WTC11 (cell line): ENCODE measurements around the gene CNTNAP2. TPM values are rescaled to one million over a fixed set of nuclear protein-coding genes. Genes with fewer than 3 reads are reported as not detected.

Experiments used
- ATAC-seq: fragments of 200-7000 bp; cut with Tn5 transposase; 2 replicates; pipeline ENCODE4 v1.10.0; 2021; ENCODE audit warnings: mild to moderate bottlenecking, moderate library complexity
- CTCF ChIA-PET: fragments of 300-600 bp; sonication (Branson Sonifier 250); formaldehyde crosslinking; loops from one replicate; lab custom pipeline; 2021; ENCODE audit warnings: antibody characterized with exemption; lab: Charles Lee
- POLR2A ChIA-PET: fragments of 350-600 bp; sonication (Branson Sonifier 250); formaldehyde crosslinking; loops from one replicate; lab custom pipeline; 2021; ENCODE audit warnings: antibody characterized with exemption; lab: Charles Lee
- DNase-seq: peaks from one replicate; pipeline ENCODE4 v3.0.0; 2021; ENCODE audit warnings: low spot score
- H3K27ac Mint-ChIP-seq: 2 replicates; pipeline ENCODE4 v1.8.0; 2021; ENCODE audit warnings: mixed read lengths
- H3K27me3 Mint-ChIP-seq: 2 replicates; pipeline ENCODE4 v1.8.0; 2021; ENCODE audit warnings: low read depth, mild to moderate bottlenecking, moderate library complexity, mixed read lengths
- H3K36me3 Mint-ChIP-seq: 2 replicates; pipeline ENCODE4 v1.8.0; 2021; ENCODE audit warnings: mixed read lengths
- H3K4me1 Mint-ChIP-seq: 2 replicates; pipeline ENCODE4 v1.8.0; 2022; ENCODE audit warnings: mixed read lengths
- H3K4me3 Mint-ChIP-seq: 2 replicates; pipeline ENCODE4 v1.8.0; 2021; ENCODE audit warnings: mild to moderate bottlenecking, moderate library complexity, mixed read lengths
- H3K9me3 Mint-ChIP-seq: 2 replicates; pipeline ENCODE4 v1.8.0; 2021; ENCODE audit warnings: mixed read lengths
- CBFB ChIP-seq: sonication (generic); formaldehyde crosslinking; IDR thresholded peaks from 2 replicates; pipeline ENCODE4 v1.8.1; 2022; ENCODE audit warnings: mild to moderate bottlenecking, low read depth, missing genetic modification reagents
- ELF4 ChIP-seq: sonication (generic); formaldehyde crosslinking; IDR thresholded peaks from 2 replicates; pipeline ENCODE4 v1.8.1; 2022; ENCODE audit warnings: low read depth, mild to moderate bottlenecking, moderate library complexity, missing genetic modification reagents
- ETV6 ChIP-seq: sonication (generic); formaldehyde crosslinking; IDR thresholded peaks from 2 replicates; pipeline ENCODE4 v1.8.1; 2022; ENCODE audit warnings: mild to moderate bottlenecking, missing genetic modification reagents
- GABPB1 ChIP-seq: sonication (generic); formaldehyde crosslinking; IDR thresholded peaks from 2 replicates; pipeline ENCODE4 v1.8.1; 2023; ENCODE audit warnings: mild to moderate bottlenecking, missing genetic modification reagents
- JAZF1 ChIP-seq: fragments of 250-450 bp; sonication (Bioruptor Pico); IDR thresholded peaks from 2 replicates; pipeline ENCODE4 v1.9.0; 2021; ENCODE audit warnings: moderate library complexity, mild to moderate bottlenecking, inconsistent platforms
- NR1H2 ChIP-seq: sonication (generic); formaldehyde crosslinking; IDR thresholded peaks from 2 replicates; pipeline ENCODE4 v1.9.0; 2021; ENCODE audit warnings: mild to moderate bottlenecking, moderate library complexity, missing genetic modification reagents
- OVOL2 ChIP-seq: fragments of 250-450 bp; sonication (Bioruptor Pico); IDR thresholded peaks from 2 replicates; pipeline ENCODE4 v1.9.0; 2021; ENCODE audit warnings: mild to moderate bottlenecking, borderline replicate concordance
- RORB ChIP-seq: fragments of 250-450 bp; sonication (Bioruptor Pico); IDR thresholded peaks from 2 replicates; pipeline ENCODE4 v1.9.0; 2021; ENCODE audit warnings: mild to moderate bottlenecking
- SOX15 ChIP-seq: fragments of 250-450 bp; sonication (Bioruptor Pico); IDR thresholded peaks from 2 replicates; pipeline ENCODE4 v1.9.0; 2021; ENCODE audit warnings: mild to moderate bottlenecking
- SP1 ChIP-seq: sonication (generic); formaldehyde crosslinking; conservative IDR thresholded peaks from 2 replicates; pipeline ENCODE4 v1.8.1; 2022; ENCODE audit warnings: missing genetic modification reagents
- TCF7 ChIP-seq: sonication (generic); formaldehyde crosslinking; IDR thresholded peaks from 2 replicates; pipeline ENCODE4 v1.8.0; 2022; ENCODE audit warnings: mild to moderate bottlenecking, low read depth, missing genetic modification reagents, moderate library complexity
- ZNF219 ChIP-seq: sonication (generic); formaldehyde crosslinking; IDR thresholded peaks from 2 replicates; pipeline ENCODE4 v1.8.0; 2023; ENCODE audit warnings: missing genetic modification reagents, mild to moderate bottlenecking, borderline replicate concordance
- ZNF423 ChIP-seq: fragments of 250-450 bp; sonication (Bioruptor Pico); IDR thresholded peaks from 2 replicates; pipeline ENCODE4 v2.1.2; 2022; ENCODE audit warnings: mild to moderate bottlenecking, moderate library complexity
- total RNA-seq: library from RNA; stranded (reverse); gene quantifications from 3 replicates; pipeline ENCODE4 v1.2.3, GENCODE V29; 2021
- TF ChIP-seq, protein P1 (sequence below): sonication (generic); formaldehyde crosslinking; IDR thresholded peaks from 2 replicates; pipeline ENCODE4 v1.8.1; 2023; ENCODE audit warnings: mild to moderate bottlenecking, missing genetic modification reagents, moderate library complexity
- TF ChIP-seq, protein P2 (sequence below): sonication (generic); formaldehyde crosslinking; IDR thresholded peaks from 2 replicates; pipeline ENCODE4 v1.8.1; 2023; ENCODE audit warnings: mild to moderate bottlenecking, missing genetic modification reagents
- TF ChIP-seq, protein P3 (sequence below): sonication (generic); formaldehyde crosslinking; IDR thresholded peaks from 2 replicates; pipeline ENCODE4 v1.8.0; 2022; ENCODE audit warnings: mild to moderate bottlenecking, missing genetic modification reagents
- TF ChIP-seq, protein P4 (sequence below): sonication (generic); formaldehyde crosslinking; IDR thresholded peaks from 2 replicates; pipeline ENCODE4 v1.8.1; 2022; ENCODE audit warnings: low read depth, mild to moderate bottlenecking, moderate library complexity, missing genetic modification reagents, borderline replicate concordance

Gene CNTNAP2
- total RNA-seq, 1 experiment from 2014 or later = 63.8 TPM

DNA sequence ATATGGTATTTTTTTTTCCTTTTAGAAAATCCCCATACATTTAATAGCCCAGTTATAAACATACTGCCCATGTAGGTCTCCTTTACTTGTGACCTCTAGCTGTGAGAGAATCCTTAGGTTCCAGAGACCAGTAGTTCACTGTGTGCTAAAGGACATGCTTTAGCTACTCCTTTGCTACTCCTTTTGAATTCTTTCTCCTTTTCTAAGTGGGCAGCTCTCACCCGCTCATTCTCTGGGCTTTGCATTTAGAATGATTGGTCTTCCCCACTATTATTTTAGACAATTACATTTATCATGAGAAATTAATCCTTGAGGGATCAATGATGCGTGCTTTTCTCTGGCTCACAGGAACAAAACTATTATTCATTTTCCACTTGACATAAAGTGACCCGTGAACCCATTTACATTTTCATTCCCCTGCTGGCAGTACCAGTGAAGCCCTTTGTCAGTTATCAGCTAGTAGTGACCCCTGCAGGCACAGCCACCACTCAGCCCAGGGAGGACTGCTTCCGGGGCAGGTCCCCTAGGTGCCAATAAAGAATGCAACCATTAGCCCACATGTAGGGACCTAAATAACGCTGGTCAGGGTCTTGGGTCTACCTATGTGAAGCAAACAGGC is 844.3 kb downstream of the CNTNAP2 start:
- peaks cover 16% of the 10 kb centered on the region for H3K4me1 Mint-ChIP-seq
- no peak overlapping the region for H3K27ac Mint-ChIP-seq
- no peak overlapping the region for H3K4me3 Mint-ChIP-seq
- no peaks in the 10 kb centered on the region for H3K36me3 Mint-ChIP-seq
- ChIA-PET POLR2A (no interaction called here), CTCF (interaction anchor here (1.0 to 1.8 kb wide), 7 partner anchors 13 to 304 kb away, joined by 3 to 6 read pairs (median 3); no protein-coding TSS in a partner anchor)
- no peaks in the 10 kb centered on the region for H3K9me3 Mint-ChIP-seq
- TF ChIP-seq ETV6 (peak; percentile 51; the same call in 1 of the 2 replicates), NR1H2 (CRISPR knock-in tag) (no peak), ZNF423 (0 out of 2 replicates have a peak, but pooled peaks have one; percentile 29)
- TF ChIP-seq, protein P1, sequence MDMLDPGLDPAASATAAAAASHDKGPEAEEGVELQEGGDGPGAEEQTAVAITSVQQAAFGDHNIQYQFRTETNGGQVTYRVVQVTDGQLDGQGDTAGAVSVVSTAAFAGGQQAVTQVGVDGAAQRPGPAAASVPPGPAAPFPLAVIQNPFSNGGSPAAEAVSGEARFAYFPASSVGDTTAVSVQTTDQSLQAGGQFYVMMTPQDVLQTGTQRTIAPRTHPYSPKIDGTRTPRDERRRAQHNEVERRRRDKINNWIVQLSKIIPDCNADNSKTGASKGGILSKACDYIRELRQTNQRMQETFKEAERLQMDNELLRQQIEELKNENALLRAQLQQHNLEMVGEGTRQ = no peak
- TF ChIP-seq, protein P2, sequence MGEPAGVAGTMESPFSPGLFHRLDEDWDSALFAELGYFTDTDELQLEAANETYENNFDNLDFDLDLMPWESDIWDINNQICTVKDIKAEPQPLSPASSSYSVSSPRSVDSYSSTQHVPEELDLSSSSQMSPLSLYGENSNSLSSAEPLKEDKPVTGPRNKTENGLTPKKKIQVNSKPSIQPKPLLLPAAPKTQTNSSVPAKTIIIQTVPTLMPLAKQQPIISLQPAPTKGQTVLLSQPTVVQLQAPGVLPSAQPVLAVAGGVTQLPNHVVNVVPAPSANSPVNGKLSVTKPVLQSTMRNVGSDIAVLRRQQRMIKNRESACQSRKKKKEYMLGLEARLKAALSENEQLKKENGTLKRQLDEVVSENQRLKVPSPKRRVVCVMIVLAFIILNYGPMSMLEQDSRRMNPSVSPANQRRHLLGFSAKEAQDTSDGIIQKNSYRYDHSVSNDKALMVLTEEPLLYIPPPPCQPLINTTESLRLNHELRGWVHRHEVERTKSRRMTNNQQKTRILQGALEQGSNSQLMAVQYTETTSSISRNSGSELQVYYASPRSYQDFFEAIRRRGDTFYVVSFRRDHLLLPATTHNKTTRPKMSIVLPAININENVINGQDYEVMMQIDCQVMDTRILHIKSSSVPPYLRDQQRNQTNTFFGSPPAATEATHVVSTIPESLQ = no peak
- H3K27me3 Mint-ChIP-seq = no peaks in the 10 kb centered on the region
- peak; percentile 52 for DNase-seq
- peak; percentile 96 for ATAC-seq

DNA sequence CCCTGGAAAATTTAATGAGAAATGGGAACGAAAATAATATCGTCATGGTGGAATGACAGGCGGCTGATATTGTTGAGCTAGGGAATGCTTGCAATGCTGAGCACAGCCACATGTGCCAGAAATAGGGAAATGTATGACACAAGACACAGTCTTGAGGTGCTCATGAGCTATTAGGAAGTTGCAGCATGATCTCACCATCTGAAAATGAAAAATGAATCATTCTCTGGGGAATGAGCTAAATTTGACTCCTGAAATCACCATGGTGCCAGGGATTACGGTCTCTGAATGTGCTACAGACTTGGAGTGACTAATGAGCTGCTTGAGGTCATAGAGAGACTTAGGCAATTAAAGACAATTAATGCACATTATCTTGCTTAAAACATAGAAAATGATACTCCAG is 845.0 kb downstream of the CNTNAP2 start:
- Mint-ChIP-seq H3K9me3 (no peaks in the 10 kb centered on the region), H3K36me3 (no peaks in the 10 kb centered on the region), H3K27me3 (no peaks in the 10 kb centered on the region), H3K4me1 (peaks cover 16% of the 10 kb centered on the region), H3K4me3 (no peak overlapping the region), H3K27ac (no peak overlapping the region)
- no peak for TF ChIP-seq CBFB (CRISPR knock-in tag)
- no peak for TF ChIP-seq ELF4 (CRISPR knock-in tag)
- TF ChIP-seq ZNF219 (CRISPR knock-in tag) = no peak
- TF ChIP-seq, protein P3, sequence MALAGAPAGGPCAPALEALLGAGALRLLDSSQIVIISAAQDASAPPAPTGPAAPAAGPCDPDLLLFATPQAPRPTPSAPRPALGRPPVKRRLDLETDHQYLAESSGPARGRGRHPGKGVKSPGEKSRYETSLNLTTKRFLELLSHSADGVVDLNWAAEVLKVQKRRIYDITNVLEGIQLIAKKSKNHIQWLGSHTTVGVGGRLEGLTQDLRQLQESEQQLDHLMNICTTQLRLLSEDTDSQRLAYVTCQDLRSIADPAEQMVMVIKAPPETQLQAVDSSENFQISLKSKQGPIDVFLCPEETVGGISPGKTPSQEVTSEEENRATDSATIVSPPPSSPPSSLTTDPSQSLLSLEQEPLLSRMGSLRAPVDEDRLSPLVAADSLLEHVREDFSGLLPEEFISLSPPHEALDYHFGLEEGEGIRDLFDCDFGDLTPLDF = no peak
- TF ChIP-seq ETV6 = no peak
- TF ChIP-seq, protein P4, sequence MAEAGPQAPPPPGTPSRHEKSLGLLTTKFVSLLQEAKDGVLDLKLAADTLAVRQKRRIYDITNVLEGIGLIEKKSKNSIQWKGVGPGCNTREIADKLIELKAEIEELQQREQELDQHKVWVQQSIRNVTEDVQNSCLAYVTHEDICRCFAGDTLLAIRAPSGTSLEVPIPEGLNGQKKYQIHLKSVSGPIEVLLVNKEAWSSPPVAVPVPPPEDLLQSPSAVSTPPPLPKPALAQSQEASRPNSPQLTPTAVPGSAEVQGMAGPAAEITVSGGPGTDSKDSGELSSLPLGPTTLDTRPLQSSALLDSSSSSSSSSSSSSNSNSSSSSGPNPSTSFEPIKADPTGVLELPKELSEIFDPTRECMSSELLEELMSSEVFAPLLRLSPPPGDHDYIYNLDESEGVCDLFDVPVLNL (CRISPR knock-in tag) = no peak
- TF ChIP-seq, protein P2 = no peak
- TF ChIP-seq JAZF1 (CRISPR knock-in tag) = no peak
- no peak for TF ChIP-seq TCF7 (CRISPR knock-in tag)
- TF ChIP-seq SP1 (CRISPR knock-in tag) = no peak
- no peak for TF ChIP-seq SOX15 (CRISPR knock-in tag)
- no peak for TF ChIP-seq OVOL2 (CRISPR knock-in tag)
- no peak for TF ChIP-seq GABPB1 (CRISPR knock-in tag)
- TF ChIP-seq RORB (CRISPR knock-in tag) = no peak
- no peak for DNase-seq
- ChIA-PET CTCF (interaction anchor here (0.5 to 1.8 kb wide), 11 partner anchors 12 to 954 kb away, joined by 3 to 6 read pairs (median 3); no protein-coding TSS in a partner anchor), POLR2A (no interaction called here)
- ATAC-seq = 0 out of 2 replicates have a peak, but pooled peaks have one; percentile 17
